Caki2 (cell line): Measurements from ENCODE around the gene MRPS14. TPM values are rescaled to one million over a fixed set of nuclear protein-coding genes. Genes with fewer than 3 reads are reported as not detected.

Experiments used
- DNase-seq: peaks from one replicate; pipeline ENCODE4 v3.0.0-alpha.2; 2015; ENCODE audit warnings: low read depth
- in situ Hi-C: cut with HindIII; loops from 2 replicates; pipeline ENCODE4 v1.10.0; 2016; ENCODE audit warnings: low sequenced_read_pairs, low pct_unique_long_range_greater_than_20kb, mixed read lengths
- total RNA-seq: library from RNA; depleted of rRNA; stranded (reverse); fragments of >200 nt; shearing (Covaris generic); gene quantifications from 2 replicates; pipeline ENCODE4 v1.2.3, GENCODE V29; 2014; ENCODE audit warnings: low replicate concordance

The MRPS14 gene
- total RNA-seq, 1 experiment from 2014 or later = 17.6 TPM

- in situ Hi-C loops = no loop called here
Observed at GRCh38 chr1:174995121-174995520, 28.1 kb downstream of the MRPS14 start.

GRCh38 chr1:174991473-174991872 is 31.8 kb downstream of the MRPS14 start:
- in situ Hi-C loops = no loop called here

More at GRCh38 chr1:174995121-174995520, 28.1 kb downstream of the MRPS14 start:
- DNase-seq = no peak

DNA sequence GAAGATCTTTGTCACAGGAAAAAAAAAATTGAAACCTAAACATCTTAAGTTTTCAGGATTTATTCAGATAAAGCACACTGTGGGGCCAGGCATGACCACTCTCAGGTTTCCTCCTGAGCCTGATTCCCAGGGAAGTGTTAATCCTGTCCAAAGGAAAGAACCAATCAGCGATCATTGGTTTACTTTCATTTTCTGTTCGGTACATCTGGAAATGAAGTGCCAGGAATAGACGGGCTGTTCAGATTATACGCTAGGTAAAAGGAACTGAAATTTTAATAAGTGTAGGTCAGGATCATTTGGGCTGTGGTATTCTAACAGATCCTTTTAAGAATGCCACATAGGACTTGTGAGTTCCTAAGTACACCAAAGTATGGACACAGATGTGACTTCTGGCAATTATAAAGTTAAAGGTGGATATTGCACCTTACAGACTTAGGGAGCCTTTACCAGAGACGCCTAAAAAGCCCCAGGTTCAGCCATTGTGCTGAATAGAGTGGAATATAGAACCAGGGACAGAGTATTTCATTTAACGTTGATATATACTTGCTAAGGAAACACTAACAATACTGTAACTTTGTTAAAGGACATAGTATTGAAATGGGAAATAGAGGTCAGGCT is 32.7 kb downstream of the MRPS14 start:
- DNase-seq = peak; percentile 70
- in situ Hi-C loops = no loop called here

More at GRCh38 chr1:174991473-174991872, 31.8 kb downstream of the MRPS14 start:
- no peak for DNase-seq

DNA sequence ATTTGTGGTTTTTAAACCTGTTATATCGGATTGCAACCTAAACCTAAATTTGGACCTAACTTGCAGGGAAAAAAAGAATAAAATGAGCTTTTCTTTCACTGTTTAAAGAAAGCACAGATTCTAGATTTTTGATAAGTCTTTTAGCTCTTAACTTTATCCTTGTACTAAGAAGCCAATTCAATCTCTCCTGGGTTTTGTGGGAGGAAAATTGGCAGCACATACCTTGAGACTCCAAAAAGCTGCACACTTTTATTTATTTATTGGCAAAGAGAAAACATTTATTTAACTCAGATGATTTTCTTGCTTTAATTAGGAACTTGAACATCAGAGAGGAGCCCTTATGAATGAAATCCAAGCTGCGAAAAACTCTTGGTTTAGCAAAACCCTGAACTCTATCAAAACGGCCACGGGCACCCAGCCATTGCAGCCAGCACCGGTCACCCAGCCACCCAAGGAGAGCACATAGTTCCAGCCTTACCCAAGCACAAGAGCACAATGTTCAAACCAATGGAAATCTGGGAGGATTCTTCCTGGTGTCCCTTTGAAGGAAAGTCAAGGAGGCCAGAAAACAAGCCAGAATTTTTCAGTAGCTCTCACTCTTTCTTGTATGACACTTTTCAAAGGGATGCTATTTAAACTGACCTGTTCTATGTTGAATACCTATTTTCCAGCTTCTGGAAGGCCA is 33.5 kb downstream of the MRPS14 start:
- in situ Hi-C loops = no loop called here
- DNase-seq = no peak

DNA sequence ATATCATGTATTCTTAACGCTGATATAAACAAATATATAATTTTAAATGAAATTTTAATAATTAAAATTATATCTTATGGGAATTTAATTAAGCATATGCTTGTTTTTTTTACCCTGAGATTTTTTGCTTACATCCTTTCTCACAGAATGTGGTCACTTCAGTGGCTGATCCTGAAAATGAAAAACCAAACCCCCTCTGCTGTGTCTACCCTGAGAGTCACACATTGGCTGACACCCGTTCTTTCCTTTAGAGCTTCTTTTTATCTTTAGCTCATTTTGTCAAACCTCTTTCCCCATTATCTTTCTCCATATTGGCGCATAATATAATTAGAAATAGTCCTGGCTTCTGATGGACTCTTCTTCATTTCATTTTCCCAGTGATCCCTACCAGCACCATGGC is 34.2 kb downstream of the MRPS14 start:
- no peak for DNase-seq
- in situ Hi-C loops = no loop called here

GRCh38 chr1:174988539-174988938 is 34.7 kb downstream of the MRPS14 start:
- in situ Hi-C loops = no loop called here
- DNase-seq = no peak

GRCh38 chr1:174984952-174985351 is 38.3 kb downstream of the MRPS14 start:
- in situ Hi-C loops = no loop called here
- DNase-seq = no peak

DNA sequence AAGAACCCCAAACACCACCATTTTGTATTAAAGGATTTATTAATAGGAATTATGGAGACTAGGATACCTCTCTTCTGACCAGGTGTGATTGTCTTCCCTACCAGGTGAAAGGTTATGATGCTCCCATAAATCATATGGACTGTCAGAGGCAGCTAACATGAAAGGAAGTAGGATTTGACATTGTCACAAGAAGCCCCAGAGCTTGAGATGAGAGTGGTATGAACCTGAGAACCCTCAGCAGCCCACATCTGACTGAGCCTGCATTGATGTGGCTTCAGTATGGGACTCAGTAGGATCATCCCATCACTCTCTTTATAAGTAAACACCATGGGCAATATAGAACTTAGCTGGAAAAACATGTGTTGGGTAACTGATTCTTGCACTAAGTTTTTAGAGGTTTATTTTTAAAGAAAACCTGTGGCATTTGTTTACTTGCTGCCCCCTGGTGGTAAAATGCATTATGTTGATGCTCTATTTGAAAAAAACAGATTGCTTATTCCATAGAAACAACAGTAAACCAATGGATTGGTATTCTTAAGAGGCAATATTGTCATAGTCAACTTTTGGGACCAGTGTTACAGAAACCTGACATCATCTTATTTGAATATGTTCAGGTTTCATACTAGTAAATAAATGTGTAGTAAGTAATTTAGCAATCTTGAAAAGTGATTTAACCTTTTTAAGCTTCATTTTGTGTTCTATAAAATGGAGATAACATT is 40.1 kb downstream of the MRPS14 start:
- in situ Hi-C loops = no loop called here

DNA sequence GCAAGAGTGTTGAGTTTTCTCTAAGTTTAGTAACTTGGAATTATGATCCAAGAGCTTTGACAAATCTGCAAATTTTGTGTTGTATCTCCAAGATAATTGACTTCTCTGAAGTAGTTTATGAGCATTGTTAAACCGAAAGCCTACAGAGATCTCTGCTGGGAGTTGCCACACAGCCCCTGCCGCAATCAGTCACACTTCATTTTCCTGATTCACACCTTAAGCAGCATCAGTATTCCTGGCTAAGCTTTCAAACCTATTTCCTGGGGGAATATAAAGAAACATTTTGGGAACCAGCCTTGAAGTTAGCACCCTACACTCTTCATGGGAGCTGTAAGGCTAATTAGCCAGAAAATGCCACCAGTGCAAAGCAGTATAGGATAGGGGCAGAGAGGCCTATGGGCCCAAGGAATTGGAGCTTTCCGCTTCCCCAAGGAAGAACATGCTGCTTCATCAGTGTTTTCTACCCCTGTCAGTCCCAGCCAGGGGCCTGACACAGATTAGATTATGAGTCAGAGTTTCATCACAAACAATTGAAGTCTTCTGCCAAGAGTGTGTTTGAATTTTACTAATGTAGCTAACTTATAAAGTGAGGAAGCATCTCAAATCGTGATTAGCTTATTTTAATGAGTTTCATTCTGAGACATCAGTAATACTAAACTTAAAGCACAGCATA is 46.7 kb downstream of the MRPS14 start:
- DNase-seq = no peak
- in situ Hi-C loops = no loop called here

More for the DNA sequence above, 40.1 kb downstream of the MRPS14 start:
- peak; percentile 30 for DNase-seq

DNA sequence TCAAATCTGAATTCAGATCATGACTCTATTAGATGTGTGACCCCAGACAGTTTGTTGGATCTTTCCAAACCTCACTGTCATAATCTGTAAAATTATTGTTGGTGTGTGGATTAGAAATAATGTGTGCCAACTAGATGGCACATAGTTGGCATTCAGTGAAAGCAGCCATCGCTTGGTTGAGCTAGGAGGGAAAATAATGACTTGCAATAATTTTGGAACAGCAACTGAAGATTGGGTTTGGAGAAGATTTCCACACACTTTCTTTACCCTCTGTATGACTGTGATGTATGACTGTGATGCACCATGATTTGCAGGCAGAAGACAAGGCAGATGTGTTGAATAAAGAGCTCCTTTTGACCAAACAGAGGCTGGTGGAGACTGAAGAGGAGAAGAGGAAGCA is 47.5 kb downstream of the MRPS14 start:
- in situ Hi-C loops = no loop called here
- DNase-seq = no peak

DNA sequence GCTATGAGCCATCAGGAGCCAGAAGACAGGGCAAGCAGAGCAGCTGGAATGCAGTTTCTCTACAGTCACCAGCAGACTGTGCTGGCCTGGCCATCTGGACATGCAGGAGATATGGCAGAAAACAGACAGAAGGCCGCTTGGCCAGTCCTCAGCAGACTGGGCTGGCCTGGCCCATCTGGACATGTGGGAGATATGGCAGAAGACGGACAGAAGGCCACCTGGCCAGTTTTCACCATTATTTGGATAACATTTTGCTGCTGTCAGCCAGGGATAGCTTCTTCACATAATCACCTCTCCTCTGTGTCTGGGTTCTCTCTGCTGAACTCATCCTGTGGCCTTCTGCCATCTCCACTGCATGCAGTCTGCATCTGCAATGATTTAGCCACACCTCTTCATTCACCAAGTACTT is 48.5 kb downstream of the MRPS14 start:
- in situ Hi-C loops = no loop called here
- DNase-seq = no peak

DNA sequence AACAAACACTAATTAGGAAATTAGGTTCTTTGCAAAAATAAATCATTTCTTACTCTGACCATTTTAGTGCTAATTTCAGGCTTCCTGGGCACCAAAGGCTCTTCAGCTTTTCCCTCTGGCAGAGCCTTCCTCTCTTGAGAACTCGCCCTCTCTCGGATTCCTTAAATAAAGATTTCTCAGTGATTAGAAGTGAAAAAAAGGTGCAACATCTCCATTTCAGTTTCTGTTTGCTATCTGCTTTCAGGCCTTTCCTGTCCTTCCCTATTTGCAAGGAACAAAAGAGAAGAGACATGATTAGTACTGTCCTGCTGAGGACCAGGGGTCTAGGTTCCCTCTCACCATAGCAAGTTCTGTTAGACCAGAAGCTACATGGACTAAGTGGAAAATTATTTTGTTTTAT is 51.3 kb downstream of the MRPS14 start:
- in situ Hi-C loops = no loop called here
- no peak for DNase-seq

- in situ Hi-C loops = no loop called here
Observed at GRCh38 chr1:174971466-174971865, 51.8 kb downstream of the MRPS14 start.

DNA sequence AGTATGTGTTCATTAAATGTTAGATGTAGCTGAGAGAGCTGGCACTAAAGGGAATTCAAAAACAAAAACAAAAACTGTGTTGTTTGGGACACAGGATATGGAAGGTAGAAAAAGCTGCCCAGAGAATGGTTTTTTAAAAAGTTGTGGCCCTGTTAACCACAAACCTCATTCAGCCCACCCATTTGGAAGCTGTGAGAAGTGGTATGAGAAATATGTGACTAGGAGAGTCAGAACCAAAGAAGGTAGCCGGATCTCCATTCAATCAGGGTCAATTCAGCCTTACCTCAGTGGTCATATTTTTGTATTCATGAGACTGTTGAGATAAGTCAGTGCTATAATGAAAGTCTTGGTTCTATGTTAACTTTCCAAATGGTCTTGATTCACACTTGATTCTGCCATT is 53.2 kb downstream of the MRPS14 start:
- in situ Hi-C loops = no loop called here
- no peak for DNase-seq

More at GRCh38 chr1:174971466-174971865, 51.8 kb downstream of the MRPS14 start:
- no peak for DNase-seq

- in situ Hi-C loops = no loop called here
- peak; percentile 72 for DNase-seq
Observed at GRCh38 chr1:174968750-174969244, 54.4 kb downstream of the MRPS14 start.

- DNase-seq = no peak
- in situ Hi-C loops = no loop called here
Observed at GRCh38 chr1:174967845-174968705, 55.1 kb downstream of the MRPS14 start.

DNA sequence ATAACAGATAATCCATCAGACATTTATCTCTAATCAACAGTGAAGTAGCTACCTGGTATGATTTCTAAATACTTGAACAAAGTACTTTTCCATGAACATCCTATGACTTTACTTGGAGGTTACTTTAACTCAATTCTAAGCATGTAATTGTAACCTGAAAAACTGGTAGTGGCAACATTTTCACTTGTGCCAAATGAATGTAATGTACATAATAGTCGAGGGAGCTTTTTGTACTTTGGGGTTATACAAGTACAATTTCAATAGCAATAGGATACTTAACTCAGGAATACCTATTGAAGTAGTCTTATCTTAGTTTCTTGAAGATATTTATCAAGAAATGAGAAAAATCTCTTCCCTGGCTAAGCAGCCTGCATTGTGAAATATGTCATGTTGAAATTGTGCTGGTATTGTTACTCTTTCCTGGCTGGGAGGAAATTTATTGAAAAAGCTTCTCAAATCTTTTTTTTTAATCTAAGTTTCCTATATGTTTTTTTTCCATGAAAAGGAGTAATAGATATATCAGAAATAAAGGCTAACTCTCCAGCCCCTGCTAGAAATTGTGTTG is 57.1 kb downstream of the MRPS14 start:
- no peak for DNase-seq
- in situ Hi-C loops = no loop called here
